C4-2B (cell line): Measurements from ENCODE around the gene CX3CL1.

ENCODE experiments used
- CTCF ChIP-seq: fragments of 450-650 bp; conservative IDR thresholded peaks from 2 replicates; pipeline ENCODE4 v1.5.1; 2017; ENCODE audit warnings: mild to moderate bottlenecking
- ZFX ChIP-seq: fragments of 450-650 bp; IDR thresholded peaks from 2 replicates; pipeline ENCODE4 v1.6.1; 2017

GRCh38 chr16:57372372-57373116 is at the start of gene CX3CL1:
- TF ChIP-seq CTCF = no peak
- no peak for TF ChIP-seq ZFX
